Measurements from ENCODE around the gene TNIK. TPM values are rescaled to one million over a fixed set of nuclear protein-coding genes. Genes with fewer than 3 reads are reported as not detected.

The TNIK gene
- total RNA-seq, 1 experiment from 2014 or later, result 22.4 TPM

DNA sequence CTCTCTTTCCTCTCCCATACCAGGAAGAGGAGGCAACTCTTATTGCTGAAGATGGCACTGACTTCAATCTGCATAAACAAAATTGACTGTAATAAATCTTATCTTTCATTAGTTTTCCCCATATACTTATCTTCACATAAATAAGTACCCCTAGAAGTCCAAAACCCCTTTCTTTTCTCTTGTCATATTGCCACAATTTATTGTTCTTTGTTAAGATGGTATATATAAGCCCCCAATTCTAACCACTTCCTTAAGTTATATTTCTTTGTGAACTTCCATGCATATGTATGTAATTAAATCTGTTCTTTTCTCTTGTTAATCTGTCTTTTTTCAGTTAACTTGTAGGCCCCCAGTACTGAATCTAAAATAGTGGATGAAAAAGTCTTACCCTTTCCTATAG is 68.8 kb downstream of the TNIK start:
- peaks cover 12% of the 10 kb centered on the region for H3K9me3 Mint-ChIP-seq (ENCODE audit: unreplicated experiment)
- Histone ChIP-seq H3K36me3 (ENCODE audit: control insufficient read depth, insufficient read depth, low read length) (no peaks in the 10 kb centered on the region), H3K9me3 (peaks cover 11% of the 10 kb centered on the region), H3K27me3 (replicated peaks; ENCODE audit: control insufficient read depth, insufficient read depth, low read length) (no peaks in the 10 kb centered on the region), H3K4me3 (ENCODE audit: low read depth, low read length) (no peak overlapping the region), H3K4me1 (peaks cover 5% of the 10 kb centered on the region; the same call in 1 of the 2 replicates)
- no peaks in the 10 kb centered on the region for H3K36me3 Mint-ChIP-seq (ENCODE audit: insufficient read depth, unreplicated experiment)
- H3K4me1 Mint-ChIP-seq (ENCODE audit: low read depth, unreplicated experiment), result peaks cover 5% of the 10 kb centered on the region
- BruUV-seq (replicated peaks), result no TSS peak
- no peak overlapping the region for H3K27ac Mint-ChIP-seq (ENCODE audit: unreplicated experiment)
- no peak overlapping the region for H3K4me3 Mint-ChIP-seq (ENCODE audit: unreplicated experiment)
- CTCF ChIA-PET, result no interaction called here
- H3K27me3 Mint-ChIP-seq (ENCODE audit: insufficient read depth, unreplicated experiment), result no peaks in the 10 kb centered on the region
- POLR2A ChIA-PET, result no interaction called here
- TF ChIP-seq, protein P1, sequence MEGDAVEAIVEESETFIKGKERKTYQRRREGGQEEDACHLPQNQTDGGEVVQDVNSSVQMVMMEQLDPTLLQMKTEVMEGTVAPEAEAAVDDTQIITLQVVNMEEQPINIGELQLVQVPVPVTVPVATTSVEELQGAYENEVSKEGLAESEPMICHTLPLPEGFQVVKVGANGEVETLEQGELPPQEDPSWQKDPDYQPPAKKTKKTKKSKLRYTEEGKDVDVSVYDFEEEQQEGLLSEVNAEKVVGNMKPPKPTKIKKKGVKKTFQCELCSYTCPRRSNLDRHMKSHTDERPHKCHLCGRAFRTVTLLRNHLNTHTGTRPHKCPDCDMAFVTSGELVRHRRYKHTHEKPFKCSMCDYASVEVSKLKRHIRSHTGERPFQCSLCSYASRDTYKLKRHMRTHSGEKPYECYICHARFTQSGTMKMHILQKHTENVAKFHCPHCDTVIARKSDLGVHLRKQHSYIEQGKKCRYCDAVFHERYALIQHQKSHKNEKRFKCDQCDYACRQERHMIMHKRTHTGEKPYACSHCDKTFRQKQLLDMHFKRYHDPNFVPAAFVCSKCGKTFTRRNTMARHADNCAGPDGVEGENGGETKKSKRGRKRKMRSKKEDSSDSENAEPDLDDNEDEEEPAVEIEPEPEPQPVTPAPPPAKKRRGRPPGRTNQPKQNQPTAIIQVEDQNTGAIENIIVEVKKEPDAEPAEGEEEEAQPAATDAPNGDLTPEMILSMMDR (IDR thresholded peaks at IDR 0.05; ENCODE audit: insufficient read depth in 1 of 2, low read depth in 1 of 2, low read length in 1 of 2, severe bottlenecking in 1 of 2, unreplicated experiment in 1 of 2), result no peak
- intact Hi-C loops (cut with micrococcal nuclease; ENCODE audit: unreplicated experiment), result no loop called here
- DNase-seq, result no peak

DNA sequence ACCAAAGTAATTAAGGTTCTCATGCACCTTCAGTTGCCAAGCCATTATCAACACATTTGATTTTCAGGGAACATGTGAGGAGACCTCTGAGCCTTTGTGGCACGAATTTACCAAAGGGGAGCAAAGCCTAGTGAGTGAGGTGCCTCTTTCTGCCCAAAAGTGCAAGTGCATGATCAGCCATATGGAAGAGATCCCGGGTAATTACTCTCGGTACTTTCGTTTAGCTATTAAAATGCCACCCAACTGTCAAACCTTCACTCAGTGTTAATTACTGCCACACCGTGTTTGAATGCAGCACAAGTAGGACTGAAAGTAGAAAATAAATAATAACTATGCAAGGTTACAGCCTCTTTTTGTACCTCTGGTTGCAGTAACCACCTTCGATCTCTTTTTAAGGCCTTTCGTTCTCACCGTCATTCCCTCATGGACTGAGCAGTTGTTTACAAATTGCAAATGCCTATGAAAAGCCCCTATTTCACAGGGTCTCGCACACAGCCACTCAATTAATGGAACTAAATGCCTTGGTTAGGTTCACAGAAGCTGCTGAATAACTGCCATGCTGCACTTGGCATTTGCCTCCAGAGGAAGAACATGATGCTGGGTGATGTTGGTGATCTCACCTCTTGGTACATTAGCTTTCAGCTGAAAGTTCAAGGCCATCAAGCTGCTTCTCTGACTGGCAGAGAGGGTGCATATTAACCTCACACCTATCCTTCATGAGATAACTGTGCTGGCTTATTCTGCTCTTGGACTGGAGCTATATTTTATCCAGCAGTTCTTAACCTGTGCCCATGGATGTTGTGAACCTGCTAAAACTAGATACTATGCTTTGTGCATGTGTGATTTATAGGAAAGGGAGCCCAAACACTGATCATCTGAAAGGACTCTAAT is 69.9 kb downstream of the TNIK start:
- peaks cover 12% of the 10 kb centered on the region for H3K9me3 Mint-ChIP-seq (ENCODE audit: unreplicated experiment)
- POLR2A ChIA-PET, result no interaction called here
- no peak overlapping the region for H3K27ac Mint-ChIP-seq (ENCODE audit: unreplicated experiment)
- intact Hi-C loops (cut with micrococcal nuclease; ENCODE audit: unreplicated experiment), result no loop called here
- Histone ChIP-seq H3K27me3 (replicated peaks; ENCODE audit: control insufficient read depth, insufficient read depth, low read length) (no peaks in the 10 kb centered on the region), H3K4me1 (no peaks in the 10 kb centered on the region), H3K9me3 (peaks cover 11% of the 10 kb centered on the region), H3K36me3 (ENCODE audit: control insufficient read depth, insufficient read depth, low read length) (no peaks in the 10 kb centered on the region), H3K4me3 (ENCODE audit: low read depth, low read length) (no peak overlapping the region)
- DNase-seq, result no peak
- no TSS peak for BruUV-seq (replicated peaks)
- CTCF ChIA-PET, result no interaction called here
- no peaks in the 10 kb centered on the region for H3K36me3 Mint-ChIP-seq (ENCODE audit: insufficient read depth, unreplicated experiment)
- H3K4me1 Mint-ChIP-seq (ENCODE audit: low read depth, unreplicated experiment), result peaks cover 5% of the 10 kb centered on the region
- TF ChIP-seq, protein P1 (IDR thresholded peaks at IDR 0.05; ENCODE audit: insufficient read depth in 1 of 2, low read depth in 1 of 2, low read length in 1 of 2, severe bottlenecking in 1 of 2, unreplicated experiment in 1 of 2), result no peak
- no peak overlapping the region for H3K4me3 Mint-ChIP-seq (ENCODE audit: unreplicated experiment)
- H3K27me3 Mint-ChIP-seq (ENCODE audit: insufficient read depth, unreplicated experiment), result no peaks in the 10 kb centered on the region

DNA sequence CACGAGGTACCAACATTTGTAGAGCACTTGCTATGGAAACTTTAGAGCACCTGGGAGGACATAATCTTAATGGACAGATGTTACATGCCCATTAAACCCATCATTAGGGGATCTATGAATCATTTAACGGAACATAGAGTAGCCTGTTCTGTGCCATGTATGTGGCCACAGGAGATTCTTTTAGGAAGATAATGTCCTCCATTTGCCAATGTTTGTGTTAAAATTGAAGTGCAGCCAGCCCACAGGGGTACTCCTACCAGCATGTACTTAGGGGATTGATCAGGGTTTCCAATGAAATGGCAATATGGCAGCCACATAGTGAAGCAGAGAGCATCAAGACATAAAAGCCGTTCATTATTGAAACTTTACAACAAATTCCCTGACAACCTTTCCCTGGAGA is 70.7 kb downstream of the TNIK start:
- H3K9me3 Mint-ChIP-seq (ENCODE audit: unreplicated experiment), result peaks cover 12% of the 10 kb centered on the region
- POLR2A ChIA-PET, result no interaction called here
- no peaks in the 10 kb centered on the region for H3K4me1 ChIP-seq
- H3K27me3 ChIP-seq (replicated peaks; ENCODE audit: control insufficient read depth, insufficient read depth, low read length), result no peaks in the 10 kb centered on the region
- intact Hi-C loops (cut with micrococcal nuclease; ENCODE audit: unreplicated experiment), result no loop called here
- H3K4me3 Mint-ChIP-seq (ENCODE audit: unreplicated experiment), result no peak overlapping the region
- no peaks in the 10 kb centered on the region for H3K36me3 ChIP-seq (ENCODE audit: control insufficient read depth, insufficient read depth, low read length)
- H3K4me1 Mint-ChIP-seq (ENCODE audit: low read depth, unreplicated experiment), result peaks cover 5% of the 10 kb centered on the region
- H3K36me3 Mint-ChIP-seq (ENCODE audit: insufficient read depth, unreplicated experiment), result no peaks in the 10 kb centered on the region
- H3K27ac Mint-ChIP-seq (ENCODE audit: unreplicated experiment), result no peak overlapping the region
- peaks cover 11% of the 10 kb centered on the region for H3K9me3 ChIP-seq
- no peak overlapping the region for H3K4me3 ChIP-seq (ENCODE audit: low read depth, low read length)
- TF ChIP-seq, protein P1 (IDR thresholded peaks at IDR 0.05; ENCODE audit: insufficient read depth in 1 of 2, low read depth in 1 of 2, low read length in 1 of 2, severe bottlenecking in 1 of 2, unreplicated experiment in 1 of 2), result no peak
- CTCF ChIA-PET, result no interaction called here
- BruUV-seq (replicated peaks), result no TSS peak
- DNase-seq, result no peak
- H3K27me3 Mint-ChIP-seq (ENCODE audit: insufficient read depth, unreplicated experiment), result no peaks in the 10 kb centered on the region

Measured in Caco-2 (cell line).